ENCODE results near the gene ALK. TPM values are rescaled to one million over a fixed set of nuclear protein-coding genes. Genes with fewer than 3 reads are reported as not detected.

ALK gene
- total RNA-seq, 4 donors from 2014 or later = 0.85 to 2.4 (median 1.8) TPM

GRCh38 chr2:29617351-29617750, 304.0 kb downstream of the ALK start:
- no peak for TF ChIP-seq CTCF (IDR thresholded peaks at IDR 0.05; ENCODE audit: low read depth)

GRCh38 chr2:29616569-29616968, 304.8 kb downstream of the ALK start:
- TF ChIP-seq CTCF (IDR thresholded peaks at IDR 0.05; ENCODE audit: low read depth) = no peak

- TF ChIP-seq CTCF (IDR thresholded peaks at IDR 0.05; ENCODE audit: low read depth) = no peak
Measured at GRCh38 chr2:29615841-29616240, 305.5 kb downstream of the ALK start.

- TF ChIP-seq CTCF (IDR thresholded peaks at IDR 0.05; ENCODE audit: low read depth) = no peak
Measured at GRCh38 chr2:29615183-29615582, 306.2 kb downstream of the ALK start.

GRCh38 chr2:29614295-29614830, 307.0 kb downstream of the ALK start:
- no peak for TF ChIP-seq CTCF (IDR thresholded peaks at IDR 0.05; ENCODE audit: low read depth)

- TF ChIP-seq CTCF (IDR thresholded peaks at IDR 0.05; ENCODE audit: low read depth) = no peak
Measured at GRCh38 chr2:29613792-29614266, 307.6 kb downstream of the ALK start.

GRCh38 chr2:29613067-29613466, 308.3 kb downstream of the ALK start:
- TF ChIP-seq CTCF (IDR thresholded peaks at IDR 0.05; ENCODE audit: low read depth) = no peak
